SW480 (cell line): ENCODE data around the gene PLXDC1.
"Not testable (repeated sequence)": the region's sequence is repeated elsewhere in the genome, so short reads cannot be mapped to it uniquely, and the experiment has no call there.

Experiments
- DNase-seq: peaks from one replicate; pipeline ENCODE4 v3.0.0-alpha.2; 2016; ENCODE audit warnings: low spot score

The PLXDC1 gene

GRCh38 chr17:39153599-39154051 is 2.2 kb upstream of the PLXDC1 start:
- DNase-seq, result peak; percentile 90

- DNase-seq, result no peak
Measured at GRCh38 chr17:39151943-39152818, 744 bp upstream of the PLXDC1 start.

GRCh38 chr17:39150795-39151149 is 665 bp downstream of the PLXDC1 start:
- DNase-seq, result no peak

- DNase-seq, result no peak
Measured at GRCh38 chr17:39150104-39150634, 1.3 kb downstream of the PLXDC1 start.

GRCh38 chr17:39147221-39148185 is 3.9 kb downstream of the PLXDC1 start:
- DNase-seq, result no peak

- no peak for DNase-seq
Measured at GRCh38 chr17:39146273-39146672, 5.2 kb downstream of the PLXDC1 start.

- DNase-seq, result no peak
Measured at GRCh38 chr17:39145143-39145542, 6.3 kb downstream of the PLXDC1 start.

- peak; percentile 68 for DNase-seq
Measured at GRCh38 chr17:39144416-39144840, 7.0 kb downstream of the PLXDC1 start.

- DNase-seq, result no peak
Measured at GRCh38 chr17:39143552-39144093, 7.8 kb downstream of the PLXDC1 start.

- DNase-seq, result no peak
Measured at GRCh38 chr17:39141915-39142664, 9.3 kb downstream of the PLXDC1 start.

GRCh38 chr17:39141294-39141693 is 10.1 kb downstream of the PLXDC1 start:
- no peak for DNase-seq

- DNase-seq, result no peak
Measured at GRCh38 chr17:39139561-39139960, 11.9 kb downstream of the PLXDC1 start.

GRCh38 chr17:39139161-39139511 is 12.3 kb downstream of the PLXDC1 start:
- DNase-seq, result peak; percentile 85

GRCh38 chr17:39138431-39139160 is 12.8 kb downstream of the PLXDC1 start:
- peak; percentile 19 for DNase-seq

- DNase-seq, result no peak
Measured at GRCh38 chr17:39134878-39135277, 16.6 kb downstream of the PLXDC1 start.

GRCh38 chr17:39132192-39132610 is 19.2 kb downstream of the PLXDC1 start:
- no peak for DNase-seq

GRCh38 chr17:39131616-39132015 is 19.8 kb downstream of the PLXDC1 start:
- no peak for DNase-seq

- no peak for DNase-seq
Measured at GRCh38 chr17:39130205-39130604, 21.2 kb downstream of the PLXDC1 start.

GRCh38 chr17:39129544-39129943 is 21.9 kb downstream of the PLXDC1 start:
- not testable (repeated sequence) for DNase-seq

GRCh38 chr17:39126436-39126835 is 25.0 kb downstream of the PLXDC1 start:
- DNase-seq, result no peak
